LoVo (cell line): Measurements from ENCODE around the gene WBP1.
A peak's percentile ranks its signal among the peaks of the same experiment; 100 is the strongest.
"Not testable (repeated sequence)": the region's sequence is repeated elsewhere in the genome, so short reads cannot be mapped to it uniquely, and the experiment has no call there.

ENCODE experiments used
- DNase-seq: peaks from one replicate; pipeline ENCODE4 v3.0.0-alpha.2; 2016; ENCODE audit warnings: low spot score

WBP1 gene

DNA sequence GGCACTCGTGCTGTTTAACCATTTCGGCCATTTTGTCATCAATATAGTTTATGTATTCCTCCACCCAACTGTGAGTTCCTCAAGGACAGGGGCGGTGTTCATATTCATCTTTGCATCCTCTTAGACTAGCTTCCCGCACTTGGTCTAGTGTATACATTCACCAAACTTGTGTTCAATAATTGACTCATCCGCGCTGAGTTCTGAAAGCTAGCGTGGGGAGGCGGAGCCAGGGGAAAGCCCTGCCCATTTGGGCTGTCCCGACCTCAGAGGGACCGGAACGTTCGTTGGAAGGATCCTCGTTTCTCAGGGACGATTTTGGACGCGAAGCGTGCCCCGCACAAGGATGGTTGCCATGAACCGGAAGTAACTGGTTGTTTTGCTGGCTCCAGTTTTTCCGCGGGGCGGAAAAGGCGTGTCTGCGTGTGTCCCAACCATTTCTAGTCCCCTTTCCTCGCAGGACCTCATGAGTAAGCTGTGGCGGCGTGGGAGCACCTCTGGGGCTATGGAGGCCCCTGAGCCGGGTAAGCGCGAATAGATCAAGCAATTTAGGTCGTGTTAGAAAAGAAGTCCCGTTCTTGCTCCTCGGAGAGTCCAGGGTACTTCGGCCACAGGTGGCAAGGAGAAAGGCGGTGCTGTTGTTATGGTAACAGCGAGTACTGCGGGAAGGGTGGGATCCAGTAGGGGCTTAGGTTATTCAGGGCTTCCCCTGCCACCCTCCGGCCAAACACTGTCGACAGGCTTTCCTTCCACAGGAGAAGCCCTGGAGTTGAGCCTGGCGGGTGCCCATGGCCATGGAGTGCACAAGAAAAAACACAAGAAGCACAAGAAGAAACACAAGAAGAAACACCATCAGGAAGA, 3.4 kb upstream of the WBP1 start, which contains the start of gene INO80B:
Gene INO80B, plus strand, starts transcription at position 434 of the 858 bp plus-strand sequence. Its CDS starts 30 bp downstream, at position 464.
- DNase-seq = peak; percentile 97

DNA sequence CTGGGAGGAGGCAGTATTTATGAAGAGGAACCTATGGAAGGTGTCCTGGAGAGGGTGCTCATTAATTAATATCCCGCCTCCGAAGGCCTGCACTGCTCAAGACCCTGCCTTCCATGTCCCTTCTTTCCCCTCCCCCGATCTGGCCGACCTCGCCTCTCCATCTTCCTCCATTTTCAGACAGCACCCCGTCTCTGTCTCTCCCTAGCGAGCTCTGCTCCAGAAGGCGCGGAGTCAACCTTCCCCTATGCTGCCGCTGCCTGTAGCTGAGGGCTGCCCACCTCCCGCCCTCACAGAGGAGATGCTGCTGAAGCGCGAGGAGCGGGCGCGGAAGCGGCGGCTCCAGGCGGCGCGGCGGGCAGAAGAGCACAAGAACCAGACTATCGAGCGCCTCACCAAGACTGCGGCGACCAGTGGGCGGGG, 1.1 kb upstream of the WBP1 start:
- no peak for DNase-seq

DNA sequence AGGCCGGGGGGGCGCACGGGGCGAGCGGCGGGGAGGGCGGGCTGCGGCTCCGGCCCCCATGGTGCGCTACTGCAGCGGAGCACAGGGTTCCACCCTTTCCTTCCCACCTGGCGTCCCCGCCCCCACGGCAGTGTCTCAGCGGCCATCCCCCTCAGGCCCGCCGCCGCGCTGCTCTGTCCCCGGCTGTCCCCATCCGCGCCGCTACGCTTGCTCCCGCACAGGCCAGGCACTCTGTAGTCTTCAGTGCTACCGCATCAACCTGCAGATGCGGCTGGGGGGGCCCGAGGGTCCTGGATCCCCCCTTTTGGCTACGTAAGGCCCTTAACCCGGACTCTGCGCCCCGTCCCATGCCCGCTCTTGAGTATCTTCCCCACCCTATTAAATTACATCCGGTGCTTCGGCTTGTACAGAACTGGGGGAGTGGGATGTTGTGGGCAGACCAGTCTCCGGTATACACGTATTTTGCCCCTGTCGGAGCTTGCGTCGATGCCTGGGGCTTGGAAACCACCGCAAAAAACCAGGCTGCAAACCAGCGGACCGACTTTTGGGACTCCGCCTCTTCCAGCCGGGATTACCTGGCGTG, 598 bp upstream of the WBP1 start:
- peak; percentile 39 for DNase-seq

DNA sequence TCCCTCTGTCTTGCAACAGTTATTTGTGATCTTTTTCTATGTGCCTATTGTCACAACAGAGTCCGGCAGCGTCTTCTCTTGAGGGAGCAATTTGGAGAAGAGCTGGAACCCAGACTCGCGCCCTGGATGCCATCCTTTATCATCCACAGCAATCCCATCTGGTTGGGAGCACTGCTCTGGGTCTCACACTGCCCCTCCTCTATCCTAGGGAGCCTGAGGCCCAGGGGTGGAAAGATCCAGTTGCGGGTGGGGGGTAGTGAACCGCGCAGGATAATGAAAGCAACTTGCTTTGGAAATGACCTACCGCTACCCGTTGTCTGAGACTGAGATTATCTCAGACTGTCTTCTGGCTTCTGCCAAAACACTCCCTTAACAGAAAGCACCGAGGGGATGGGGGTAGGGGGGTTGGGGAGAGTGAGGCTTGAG, 713 bp downstream of the WBP1 start:
- DNase-seq = no peak

DNA sequence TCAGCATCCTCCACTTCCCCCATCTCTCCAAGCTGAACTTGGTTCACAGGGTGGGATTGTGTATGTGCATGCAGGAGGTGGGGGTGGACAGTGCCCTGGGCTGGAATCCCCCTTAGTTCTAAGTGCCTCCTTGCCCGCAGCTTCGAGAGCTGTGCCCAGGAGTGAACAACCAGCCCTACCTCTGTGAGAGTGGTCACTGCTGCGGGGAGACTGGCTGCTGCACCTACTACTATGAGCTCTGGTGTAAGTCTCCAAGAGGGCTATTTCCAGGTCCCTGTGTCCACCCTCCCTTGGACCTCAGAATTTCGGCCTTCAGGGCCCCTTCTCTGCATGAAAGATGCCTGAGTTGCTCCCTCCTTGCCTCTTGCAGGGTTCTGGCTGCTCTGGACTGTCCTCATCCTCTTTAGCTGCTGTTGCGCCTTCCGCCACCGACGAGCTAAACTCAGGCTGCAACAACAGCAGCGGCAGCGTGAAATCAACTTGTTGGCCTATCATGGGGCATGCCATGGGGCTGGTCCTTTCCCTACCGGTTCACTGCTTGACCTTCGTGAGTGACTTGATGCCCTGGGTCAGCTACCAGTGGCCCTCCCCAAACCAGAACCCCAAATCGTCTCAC, 1.4 kb downstream of the WBP1 start:
- DNase-seq = not testable (repeated sequence)

DNA sequence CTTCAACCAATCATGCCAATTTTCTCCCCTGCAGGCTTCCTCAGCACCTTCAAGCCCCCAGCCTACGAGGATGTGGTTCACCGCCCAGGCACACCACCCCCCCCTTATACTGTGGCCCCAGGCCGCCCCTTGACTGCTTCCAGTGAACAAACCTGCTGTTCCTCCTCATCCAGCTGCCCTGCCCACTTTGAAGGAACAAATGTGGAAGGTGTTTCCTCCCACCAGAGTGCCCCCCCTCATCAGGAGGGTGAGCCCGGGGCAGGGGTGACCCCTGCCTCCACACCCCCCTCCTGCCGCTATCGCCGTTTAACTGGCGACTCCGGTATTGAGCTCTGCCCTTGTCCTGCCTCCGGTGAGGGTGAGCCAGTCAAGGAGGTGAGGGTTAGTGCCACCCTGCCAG, 1.9 kb downstream of the WBP1 start:
- DNase-seq = not testable (repeated sequence)

DNA sequence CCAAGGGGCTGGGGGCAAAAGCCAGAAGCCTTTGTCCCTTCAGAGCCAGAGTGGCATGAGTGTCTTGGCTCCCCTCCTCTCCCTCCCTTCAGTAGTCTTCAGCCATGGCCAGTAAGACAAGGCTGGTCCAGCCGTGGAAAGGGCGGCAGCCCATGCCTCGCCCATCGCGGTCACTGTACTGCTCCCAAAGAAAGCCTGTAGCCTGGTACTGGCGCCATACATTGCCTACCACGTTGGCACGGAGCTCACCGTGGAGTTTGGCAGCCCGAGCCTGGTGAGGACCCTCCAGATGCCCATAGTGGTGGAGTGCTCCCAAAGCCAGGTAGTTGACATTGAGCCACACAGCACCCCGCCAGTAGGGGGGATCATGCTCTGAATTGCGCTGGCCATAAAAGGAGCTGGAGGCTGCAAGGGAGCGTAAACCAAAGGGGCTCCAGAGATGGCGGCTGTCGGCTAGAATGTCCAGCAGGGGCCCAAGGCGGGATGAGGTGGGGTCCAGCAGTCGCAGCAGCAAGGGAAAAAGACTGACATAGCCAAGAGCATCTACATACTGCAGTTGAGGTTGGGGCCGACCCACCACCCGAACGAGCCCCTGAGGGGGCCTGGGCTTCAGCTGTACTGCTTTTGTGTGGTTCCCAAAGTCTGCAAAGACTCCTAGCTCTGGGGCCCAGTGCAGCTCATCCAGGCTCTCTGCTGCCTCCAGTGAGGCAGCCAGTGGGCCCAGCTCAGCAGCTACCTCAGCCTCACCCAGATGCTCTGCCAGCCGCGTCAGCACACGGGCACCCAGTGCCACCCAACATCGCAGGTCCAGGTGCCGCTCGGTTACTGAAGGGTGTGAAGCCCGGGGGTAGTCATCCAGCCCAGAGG, 3.2 kb downstream of the WBP1 start:
- no peak for DNase-seq

DNA sequence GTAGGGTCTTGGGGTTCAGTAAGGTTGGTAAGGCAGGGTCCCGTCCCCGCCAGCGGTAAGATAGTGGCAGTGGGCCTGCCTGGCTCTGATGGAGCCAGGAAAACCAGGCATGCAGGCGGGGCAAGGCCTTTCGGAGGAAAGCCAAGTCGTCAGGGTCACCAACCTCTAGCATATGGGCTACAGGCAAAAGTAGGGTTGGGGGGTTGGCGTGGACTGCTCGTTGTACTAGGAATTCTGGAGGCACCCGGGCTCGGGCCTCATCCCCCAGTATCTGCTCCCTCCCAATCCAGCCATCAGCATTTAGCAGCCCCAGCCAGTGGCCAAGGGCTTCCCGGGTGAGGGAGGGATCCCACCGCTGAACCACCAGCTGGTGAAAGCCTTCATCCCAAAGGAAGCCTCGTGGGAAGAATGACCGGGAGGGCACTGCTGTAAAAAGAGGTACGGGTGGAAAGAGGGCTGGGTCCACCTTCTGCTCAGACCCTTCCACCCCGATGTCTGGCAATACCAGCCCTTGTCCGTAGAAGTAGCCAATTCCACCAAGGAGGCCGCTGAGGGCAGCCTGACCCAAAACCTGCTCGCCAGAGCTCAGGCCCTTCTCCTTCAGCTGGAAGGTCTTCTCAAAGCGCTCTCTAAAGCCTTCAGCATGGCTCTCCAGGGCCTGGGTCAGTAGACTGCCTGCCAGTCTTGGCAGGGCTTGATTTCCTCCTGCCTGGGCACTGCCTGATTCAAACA, 4.0 kb downstream of the WBP1 start:
- DNase-seq = no peak

DNA sequence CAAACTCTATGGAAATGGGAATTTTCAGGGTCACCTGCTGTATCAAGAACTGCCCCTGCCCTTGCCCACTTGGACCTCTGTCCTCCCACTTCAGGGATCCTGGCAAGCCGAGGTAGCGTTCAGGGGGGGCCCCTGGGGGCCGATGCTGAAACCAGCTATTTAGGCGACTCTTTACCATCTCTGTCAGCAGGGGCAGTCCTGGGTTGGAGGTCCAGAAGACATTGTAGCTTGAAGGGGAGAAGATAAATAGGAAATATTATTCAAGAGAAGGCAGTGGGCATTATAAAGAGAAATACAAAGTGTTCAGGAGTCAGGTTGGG, 4.5 kb downstream of the WBP1 start:
- DNase-seq = no peak

DNA sequence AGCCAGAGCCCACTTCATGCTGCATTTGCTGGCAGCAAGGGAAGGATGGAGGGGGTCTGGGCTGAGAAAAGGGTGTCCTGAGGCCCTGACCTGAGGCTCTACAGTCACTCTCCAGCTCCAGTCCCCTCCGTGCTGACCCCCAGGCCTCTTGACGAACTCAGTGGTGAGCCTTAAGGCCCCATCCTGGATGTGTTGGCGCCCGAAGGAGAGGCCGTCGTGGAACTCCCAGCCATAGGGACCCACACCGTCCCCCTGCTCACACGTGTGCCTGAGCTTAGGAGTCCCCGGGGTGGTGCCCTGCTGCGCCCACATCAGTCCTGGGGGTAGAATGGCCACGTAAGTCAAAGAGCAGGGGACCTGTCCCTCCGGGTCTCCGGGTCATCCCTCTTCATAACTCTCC, 6.2 kb downstream of the WBP1 start:
- no peak for DNase-seq

DNA sequence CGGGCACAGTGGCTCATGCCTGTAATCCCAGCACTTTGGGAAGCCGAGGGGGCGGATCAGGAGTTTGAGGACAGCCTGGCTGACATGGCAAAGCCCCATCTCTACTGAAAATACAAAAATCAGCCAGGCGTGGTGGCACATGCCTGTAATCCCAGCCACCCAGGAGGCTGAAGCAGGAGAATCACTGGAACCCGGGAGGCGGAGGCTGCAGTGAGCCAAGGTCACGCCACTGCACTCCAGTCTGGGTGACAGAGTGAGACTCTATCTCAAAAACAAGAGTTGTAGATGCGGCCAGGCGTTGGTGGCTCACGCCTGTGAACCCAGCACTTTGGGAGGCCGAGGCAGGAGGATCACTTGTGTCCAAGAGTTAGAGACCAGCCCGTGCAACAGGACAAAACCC, 12.5 kb downstream of the WBP1 start:
- DNase-seq = not testable (repeated sequence)

DNA sequence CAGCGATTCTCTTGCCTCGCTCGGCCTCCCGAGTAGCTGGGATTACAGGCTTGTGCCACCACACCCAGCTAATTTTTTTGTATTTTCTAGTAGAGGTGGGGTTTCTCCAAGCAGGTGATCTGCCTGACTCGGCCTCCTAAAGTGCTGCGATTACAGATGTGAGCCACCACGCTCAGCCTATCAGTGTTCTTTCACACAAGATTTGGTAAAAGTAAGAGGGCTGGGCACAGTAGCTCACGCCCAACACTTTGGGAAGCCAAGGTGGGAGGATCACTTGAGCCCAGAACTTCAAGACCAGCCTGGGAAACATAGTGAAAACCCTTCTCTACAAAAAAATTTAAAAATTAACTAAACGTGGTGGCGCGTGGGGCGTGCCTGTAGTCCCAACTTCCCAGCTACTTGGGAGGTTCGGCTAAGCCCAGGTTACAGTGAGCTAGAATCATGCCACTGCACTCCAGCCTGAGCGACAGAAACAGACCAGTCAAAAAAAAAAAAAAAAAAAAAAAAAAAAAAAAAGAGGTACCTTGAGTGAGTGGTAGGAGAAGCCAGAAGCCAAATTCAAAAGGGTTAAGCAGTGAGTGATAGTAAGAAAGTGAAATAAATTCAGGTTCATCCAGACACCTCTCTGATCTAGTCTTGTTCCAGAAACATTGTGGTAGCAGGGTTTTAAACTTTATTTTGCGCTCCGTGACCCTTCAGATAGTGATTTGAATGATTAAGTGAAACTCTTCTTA, 13.3 kb downstream of the WBP1 start:
- DNase-seq = no peak

DNA sequence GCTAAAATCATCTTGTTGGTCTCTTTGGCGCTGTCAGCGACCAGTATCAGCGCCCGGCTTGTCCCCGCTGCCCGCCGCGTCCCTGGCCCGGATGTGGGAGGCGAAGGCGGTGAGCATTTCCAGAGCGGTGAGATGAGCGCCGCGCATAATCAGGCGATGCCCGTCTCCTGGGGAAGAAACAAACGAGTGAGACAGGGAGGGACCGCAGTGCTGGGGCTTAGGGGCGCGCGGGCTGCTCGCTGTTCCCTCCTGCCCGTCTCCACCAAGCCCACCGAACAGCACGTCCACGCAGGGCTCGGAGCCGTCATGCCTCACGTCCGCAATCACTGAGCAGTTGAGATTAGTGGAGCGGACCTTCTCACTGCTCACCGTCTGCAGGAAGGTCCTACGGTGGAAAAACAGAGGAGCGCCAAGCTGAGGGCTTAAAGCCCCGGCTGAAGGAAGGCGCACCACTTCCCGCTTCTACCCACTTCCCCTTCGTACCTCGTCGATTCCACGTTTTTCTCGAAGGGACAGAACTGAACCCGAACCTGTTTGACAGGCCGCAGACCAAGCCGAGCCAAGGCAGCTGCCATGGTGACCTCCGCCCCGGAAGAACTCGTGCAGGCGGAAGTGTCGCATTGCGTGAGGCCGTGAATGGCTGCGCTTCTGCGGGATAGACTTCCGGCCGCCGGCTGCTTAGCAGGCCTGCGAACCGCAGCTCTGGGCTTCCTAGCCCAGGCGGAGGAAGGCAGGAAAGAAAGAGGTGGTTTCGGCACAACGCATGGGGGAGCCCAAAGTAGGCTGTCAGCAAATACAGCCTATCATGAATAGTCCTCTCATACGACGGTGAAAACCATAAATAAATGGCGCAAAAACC, 14.1 kb downstream of the WBP1 start, which contains the start of gene MRPL53:
Gene MRPL53, minus strand, starts transcription at position 595 of the 859 bp plus-strand sequence. Its CDS starts 20 bp downstream, at position 575.
- DNase-seq = peak; percentile 93

DNA sequence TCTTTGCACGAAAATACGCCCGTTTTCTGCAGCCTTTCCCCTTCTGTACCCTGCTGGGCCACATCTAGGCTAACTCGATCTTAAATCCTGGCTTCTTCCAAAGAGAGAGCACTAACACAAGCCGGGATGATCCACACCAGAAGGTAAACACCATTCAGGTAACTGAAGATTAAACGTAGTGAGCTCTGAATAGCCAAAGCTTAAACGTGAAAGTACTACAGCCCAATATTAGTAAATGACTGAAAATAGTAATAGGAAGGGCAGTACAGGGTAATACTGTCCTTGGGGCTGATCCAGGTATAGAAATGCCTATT, 14.7 kb downstream of the WBP1 start:
- no peak for DNase-seq

DNA sequence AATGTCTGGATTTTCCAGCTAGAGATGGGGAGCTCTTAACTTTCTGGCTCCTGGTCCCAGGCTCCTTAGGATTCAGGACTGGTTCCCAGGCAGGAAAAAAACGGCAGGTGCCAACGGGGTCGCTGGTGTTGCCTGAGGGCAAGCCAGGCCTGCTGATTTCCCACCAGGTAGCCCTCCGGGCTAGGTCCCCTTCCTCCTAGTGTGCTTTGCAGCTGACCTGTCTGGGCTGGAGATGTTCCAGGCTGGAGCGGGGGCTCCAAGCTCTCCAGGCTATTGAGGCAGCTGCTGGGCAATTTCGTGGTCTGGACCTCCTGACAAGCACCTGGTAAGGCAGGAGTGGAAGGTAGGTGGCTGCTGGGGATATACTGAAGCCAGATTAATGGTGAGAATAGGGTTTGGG, 16.2 kb downstream of the WBP1 start:
- DNase-seq = no peak

DNA sequence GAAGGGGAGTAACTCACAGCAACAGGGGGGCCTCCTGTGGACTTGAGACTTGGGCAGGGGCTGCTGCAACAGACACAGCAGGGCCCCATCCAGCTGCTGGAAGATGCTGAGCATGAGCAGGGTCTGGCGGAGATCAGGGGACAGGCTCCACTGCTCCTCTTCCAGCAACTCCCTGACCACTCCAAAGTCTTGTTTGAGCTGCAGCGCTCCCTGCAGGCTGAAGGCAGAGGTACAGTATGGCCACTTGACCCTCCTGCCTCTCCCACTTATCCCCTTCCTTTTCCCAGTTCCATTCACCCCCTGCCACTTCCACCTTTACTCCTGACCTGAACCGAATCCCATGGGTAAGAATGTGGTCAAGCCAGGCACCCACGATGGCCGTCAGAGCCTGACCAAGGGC, 16.7 kb downstream of the WBP1 start:
- no peak for DNase-seq

DNA sequence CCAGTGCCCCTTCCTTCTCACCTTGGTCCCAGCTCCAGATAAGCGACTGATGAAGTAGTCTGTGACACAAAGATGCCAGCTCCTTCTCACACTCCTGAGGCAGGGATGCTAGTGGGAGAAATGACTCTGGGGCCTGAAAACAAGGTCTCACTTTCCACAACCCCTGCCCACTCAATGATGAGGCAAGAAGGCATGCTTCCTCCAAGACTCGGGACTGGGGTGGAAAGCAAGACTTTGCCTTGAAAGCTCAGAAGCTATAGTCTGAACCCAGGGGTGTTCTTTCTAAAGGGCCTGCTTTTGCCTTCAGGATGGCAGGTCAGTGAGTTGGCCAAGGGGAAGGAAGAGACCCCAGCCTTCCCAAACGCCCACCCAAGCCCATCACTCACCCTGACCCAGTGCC, 23.2 kb downstream of the WBP1 start:
- no peak for DNase-seq

DNA sequence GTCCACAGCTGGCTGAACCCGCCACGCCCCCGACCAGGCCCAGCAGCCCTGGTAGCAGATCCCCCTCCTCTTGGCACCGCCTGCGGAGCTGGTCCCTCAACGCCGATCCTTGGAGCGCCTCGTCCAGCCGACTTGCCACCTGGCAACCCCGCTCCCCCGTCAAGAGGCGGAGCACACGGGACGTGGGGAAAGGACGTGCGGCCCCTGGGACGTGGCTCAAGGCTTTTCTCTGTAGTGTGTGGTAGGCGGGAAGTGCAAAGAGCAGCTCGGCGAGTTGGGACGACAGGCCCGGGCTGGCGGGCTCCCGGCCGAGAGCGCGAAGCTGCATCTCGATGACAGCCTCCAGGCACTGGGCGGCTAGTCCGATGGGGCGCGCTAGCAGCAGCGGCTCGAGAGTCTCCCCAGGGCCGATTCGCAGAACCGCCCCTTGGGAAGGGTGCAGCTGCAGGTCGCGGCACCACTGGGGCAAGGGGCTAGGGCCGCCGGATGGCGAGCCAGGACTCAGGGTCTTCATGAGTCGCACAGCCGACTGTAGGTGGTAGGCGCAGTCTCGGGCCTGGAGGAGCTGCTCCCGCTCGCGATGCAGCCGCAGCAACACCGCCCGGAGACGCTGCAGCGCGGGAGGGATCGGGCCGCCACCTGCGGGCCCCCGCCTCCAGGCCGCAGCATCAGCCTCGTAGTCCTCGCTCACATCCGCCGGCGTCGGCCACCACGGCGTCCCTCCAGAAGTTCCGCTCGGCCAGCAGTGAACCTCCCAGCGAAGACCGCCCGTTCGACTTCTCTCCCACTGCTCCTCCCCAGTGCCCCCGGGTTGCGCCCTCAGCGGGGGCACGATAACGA, 23.9 kb downstream of the WBP1 start:
- no peak for DNase-seq
